ENCODE data around the gene MAN2B1.
"Not testable (repeated sequence)": the region's sequence is repeated elsewhere in the genome, so short reads cannot be mapped to it uniquely, and the experiment has no call there.

Gene MAN2B1

GRCh38 chr19:12657966-12658365 lies 8.6 kb downstream of the MAN2B1 start:
- DNase-seq (ENCODE audit: low spot score): no peak

GRCh38 chr19:12656899-12657571 lies 9.5 kb downstream of the MAN2B1 start:
- DNase-seq (ENCODE audit: low spot score): no peak

- no peak for DNase-seq (ENCODE audit: low spot score)
Measured at GRCh38 chr19:12655546-12655945, 11.0 kb downstream of the MAN2B1 start.

- no peak for DNase-seq (ENCODE audit: low spot score)
Measured at GRCh38 chr19:12652219-12652618, 14.3 kb downstream of the MAN2B1 start.

- no peak for DNase-seq (ENCODE audit: low spot score)
Measured at GRCh38 chr19:12649941-12650340, 16.6 kb downstream of the MAN2B1 start.

- DNase-seq (ENCODE audit: low spot score): no peak
Measured at GRCh38 chr19:12648088-12648487, 18.5 kb downstream of the MAN2B1 start.

- peak; percentile 68 for DNase-seq (ENCODE audit: low spot score)
Measured at GRCh38 chr19:12647490-12648071, 19.0 kb downstream of the MAN2B1 start.

- no peak for DNase-seq (ENCODE audit: low spot score)
Measured at GRCh38 chr19:12647047-12647446, 19.5 kb downstream of the MAN2B1 start.

- no peak for DNase-seq (ENCODE audit: low spot score)
Measured at GRCh38 chr19:12646551-12646950, 20.0 kb downstream of the MAN2B1 start.

GRCh38 chr19:12643716-12644115 lies 22.8 kb downstream of the MAN2B1 start:
- not testable (repeated sequence) for DNase-seq (ENCODE audit: low spot score)

GRCh38 chr19:12642506-12642905 lies 24.0 kb downstream of the MAN2B1 start:
- no peak for DNase-seq (ENCODE audit: low spot score)

DNA sequence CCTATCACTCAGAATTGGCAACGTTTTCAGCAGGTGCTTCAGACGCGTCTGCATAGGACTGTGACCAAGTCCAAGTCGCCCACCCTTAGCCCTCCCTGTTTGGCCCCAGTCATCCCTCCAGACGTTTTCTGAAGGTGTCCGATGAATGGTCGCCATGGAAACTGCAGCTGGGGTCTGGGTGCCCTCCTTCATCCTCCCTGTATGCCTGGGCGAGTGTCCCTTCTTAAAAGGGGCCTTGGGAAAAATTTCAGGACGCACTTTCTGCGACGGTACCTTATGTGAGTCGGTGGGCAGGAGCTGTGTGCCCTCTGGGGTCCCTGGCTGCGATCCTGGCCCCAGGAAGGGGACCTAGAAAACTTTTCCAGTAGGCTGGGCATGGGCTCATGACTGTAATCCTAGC lies 25.1 kb downstream of the MAN2B1 start:
- DNase-seq (ENCODE audit: low spot score): no peak

DNA sequence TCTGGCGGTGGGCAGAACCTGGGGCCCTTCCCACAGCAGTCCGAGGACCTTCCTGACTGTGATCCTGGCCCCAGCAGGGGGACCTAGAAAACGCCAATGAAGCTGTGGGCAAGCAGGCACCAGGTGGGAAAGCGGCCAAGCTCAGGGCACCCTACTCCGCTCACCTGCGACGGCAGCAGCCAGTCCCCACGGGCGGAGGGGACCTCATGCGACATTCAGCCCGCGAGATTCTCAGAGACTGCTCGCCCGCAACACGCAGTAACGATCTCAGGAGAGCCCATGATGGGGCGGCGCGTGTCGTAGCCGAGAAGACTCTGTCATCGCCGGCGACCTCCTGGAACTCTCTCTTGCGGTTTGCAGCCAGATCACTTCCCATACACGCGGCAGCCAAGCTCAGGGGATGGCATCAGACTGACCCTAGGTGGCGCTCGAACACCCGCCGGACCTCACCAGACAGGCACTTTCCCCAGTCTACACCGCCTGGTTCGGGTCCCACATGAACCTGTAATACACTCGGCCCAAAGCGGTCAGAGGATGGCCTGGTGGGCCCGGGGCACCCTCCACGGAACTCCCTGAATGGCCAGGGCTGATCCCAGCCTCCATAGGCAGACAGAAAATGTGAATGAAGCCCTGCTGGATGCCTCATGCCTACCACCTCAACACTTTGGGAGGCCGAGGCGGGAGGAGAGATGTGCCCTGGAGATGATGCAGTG lies 26.5 kb downstream of the MAN2B1 start:
- peak; percentile 93 for DNase-seq (ENCODE audit: low spot score)

DNA sequence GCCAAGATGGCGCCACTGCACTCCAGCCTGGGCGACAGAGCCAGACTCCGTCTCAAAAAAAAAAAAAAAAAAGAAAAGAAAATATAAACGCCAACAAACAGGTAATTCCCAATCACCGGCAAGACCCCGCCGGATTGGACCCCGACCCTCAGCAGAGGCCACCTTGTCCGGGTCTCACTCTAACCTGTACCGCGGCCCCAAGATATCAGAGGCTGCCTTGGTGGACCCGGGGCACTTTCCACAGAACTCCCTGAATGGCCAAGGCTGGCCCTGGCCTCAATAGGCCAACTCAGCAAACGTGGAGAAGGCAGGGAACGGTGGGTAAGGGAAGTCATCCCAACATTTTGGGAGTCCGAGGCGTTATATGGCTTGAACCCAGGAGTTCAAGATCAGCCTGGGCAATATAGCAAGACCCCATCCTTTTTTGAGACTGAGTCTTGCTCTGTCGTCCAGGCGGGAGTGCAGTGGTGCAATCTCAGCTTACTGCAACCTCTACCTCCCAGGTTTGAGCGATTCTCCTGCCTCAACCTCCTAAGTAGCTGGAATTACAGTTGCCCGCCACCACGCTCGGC lies 27.8 kb downstream of the MAN2B1 start:
- no peak for DNase-seq (ENCODE audit: low spot score)

DNA sequence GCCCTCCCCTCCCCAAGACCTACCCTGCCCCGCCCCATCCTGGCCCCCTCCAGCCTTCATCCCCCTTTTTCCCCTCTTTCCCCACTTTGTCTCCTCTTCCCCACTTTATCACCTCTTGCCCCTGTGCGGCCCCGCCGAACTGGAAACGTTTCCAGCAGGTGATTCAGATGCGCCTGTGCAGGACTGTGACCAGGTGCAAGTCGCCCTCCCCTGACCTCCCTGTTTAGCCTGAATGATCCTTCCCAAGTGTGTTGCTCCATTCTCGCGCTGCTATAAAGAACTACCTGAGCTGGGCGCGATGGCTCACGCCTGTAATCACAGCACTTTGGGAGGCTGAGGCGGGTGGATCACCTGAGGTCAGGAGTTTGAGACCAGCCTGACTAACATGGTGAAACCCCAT lies 29.9 kb downstream of the MAN2B1 start:
- DNase-seq (ENCODE audit: low spot score): no peak

DNA sequence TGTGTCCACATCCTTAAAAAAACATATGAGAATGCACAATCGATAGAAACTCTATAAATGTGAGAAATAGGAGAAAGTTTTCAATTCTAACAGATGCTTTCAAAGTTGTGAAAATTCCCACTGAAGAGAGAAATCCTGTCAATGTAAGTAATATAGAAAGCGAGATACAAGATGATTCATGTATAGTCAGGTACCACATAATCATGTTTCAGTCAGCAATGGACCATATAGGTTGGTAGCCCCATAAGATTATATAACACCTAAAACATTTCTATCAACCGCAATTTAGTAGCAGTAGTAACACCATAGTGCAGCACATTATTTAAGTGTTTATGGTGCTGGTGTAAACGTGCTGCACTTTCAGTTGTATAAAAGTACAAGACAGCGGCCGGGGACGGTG lies 37.3 kb downstream of the MAN2B1 start:
- DNase-seq (ENCODE audit: low spot score): no peak

DNA sequence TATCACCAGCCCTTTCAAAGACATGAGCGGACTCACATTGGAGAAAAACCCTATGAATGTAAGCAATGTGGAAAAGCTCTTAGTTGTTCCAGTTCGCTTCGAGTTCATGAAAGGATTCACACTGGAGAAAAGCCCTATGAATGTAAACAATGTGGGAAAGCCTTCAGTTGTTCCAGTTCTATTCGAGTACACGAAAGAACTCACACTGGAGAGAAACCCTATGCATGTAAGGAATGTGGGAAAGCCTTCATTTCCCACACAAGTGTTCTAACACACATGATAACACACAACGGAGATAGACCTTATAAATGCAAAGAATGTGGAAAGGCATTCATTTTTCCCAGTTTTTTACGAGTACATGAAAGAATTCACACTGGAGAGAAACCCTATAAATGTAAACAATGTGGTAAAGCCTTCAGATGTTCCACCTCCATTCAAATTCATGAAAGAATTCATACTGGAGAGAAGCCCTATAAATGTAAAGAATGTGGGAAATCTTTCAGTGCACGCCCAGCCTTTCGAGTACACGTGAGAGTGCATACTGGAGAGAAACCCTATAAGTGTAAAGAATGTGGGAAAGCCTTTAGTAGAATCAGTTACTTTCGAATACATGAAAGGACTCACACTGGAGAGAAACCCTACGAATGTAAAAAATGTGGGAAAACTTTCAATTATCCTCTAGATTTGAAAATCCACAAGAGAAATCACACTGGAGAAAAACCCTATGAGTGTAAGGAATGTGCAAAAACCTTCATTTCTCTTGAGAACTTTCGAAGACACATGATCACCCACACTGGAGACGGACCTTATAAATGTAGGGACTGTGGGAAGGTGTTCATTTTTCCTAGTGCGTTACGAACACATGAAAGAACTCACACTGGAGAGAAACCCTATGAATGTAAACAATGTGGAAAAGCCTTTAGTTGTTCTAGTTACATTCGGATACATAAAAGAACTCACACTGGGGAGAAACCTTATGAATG lies 38.2 kb downstream of the MAN2B1 start:
- DNase-seq (ENCODE audit: low spot score): no peak

DNA sequence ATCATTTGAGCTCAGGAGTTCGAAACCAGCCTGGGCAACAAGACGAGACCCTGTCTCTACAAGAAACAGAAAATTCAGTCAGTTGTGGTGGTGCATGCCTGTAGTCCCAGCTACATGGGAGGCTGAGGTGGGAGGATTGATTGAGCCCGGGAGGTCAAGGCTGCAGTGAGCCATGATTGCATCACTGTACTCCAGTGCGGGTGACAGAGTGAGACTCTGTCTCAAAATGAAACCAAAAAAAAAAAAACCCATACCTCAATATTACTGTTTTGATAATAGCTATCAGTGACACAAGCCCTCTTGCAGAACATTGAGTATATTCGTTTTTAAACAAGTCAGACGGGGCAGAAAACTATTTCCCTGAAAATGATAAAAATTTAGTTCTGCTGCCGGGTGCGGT lies 39.6 kb downstream of the MAN2B1 start:
- DNase-seq (ENCODE audit: low spot score): no peak

DNA sequence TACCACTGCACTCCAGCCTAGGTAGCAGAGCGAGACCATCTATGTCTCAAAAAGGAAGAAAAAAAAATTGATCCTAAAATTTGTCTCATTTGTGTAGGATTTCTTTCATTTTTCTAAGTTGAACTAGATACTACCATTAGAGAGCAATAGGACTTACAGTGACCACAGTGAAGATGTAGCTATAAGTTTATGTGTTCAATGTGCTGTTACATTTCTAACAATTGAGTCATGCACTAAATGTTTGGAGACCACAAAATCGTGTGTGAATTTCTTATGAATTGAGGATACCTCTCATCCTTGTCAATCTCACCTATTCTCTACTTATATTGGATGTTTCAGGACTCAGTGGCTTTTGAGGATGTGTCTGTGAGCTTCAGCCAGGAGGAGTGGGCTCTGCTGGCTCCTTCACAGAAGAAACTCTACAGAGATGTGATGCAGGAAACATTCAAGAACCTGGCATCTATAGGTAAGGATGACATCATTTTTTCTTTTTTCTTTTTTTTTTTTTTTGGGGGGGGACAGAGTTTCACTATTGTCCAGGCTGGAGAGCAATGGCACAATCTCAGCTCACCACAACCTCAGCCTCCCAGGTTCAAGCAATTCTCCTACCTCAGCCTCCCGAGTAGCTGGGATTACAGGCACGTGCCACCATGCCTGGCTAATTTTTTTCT lies 43.0 kb downstream of the MAN2B1 start:
- DNase-seq (ENCODE audit: low spot score): no peak

DNA sequence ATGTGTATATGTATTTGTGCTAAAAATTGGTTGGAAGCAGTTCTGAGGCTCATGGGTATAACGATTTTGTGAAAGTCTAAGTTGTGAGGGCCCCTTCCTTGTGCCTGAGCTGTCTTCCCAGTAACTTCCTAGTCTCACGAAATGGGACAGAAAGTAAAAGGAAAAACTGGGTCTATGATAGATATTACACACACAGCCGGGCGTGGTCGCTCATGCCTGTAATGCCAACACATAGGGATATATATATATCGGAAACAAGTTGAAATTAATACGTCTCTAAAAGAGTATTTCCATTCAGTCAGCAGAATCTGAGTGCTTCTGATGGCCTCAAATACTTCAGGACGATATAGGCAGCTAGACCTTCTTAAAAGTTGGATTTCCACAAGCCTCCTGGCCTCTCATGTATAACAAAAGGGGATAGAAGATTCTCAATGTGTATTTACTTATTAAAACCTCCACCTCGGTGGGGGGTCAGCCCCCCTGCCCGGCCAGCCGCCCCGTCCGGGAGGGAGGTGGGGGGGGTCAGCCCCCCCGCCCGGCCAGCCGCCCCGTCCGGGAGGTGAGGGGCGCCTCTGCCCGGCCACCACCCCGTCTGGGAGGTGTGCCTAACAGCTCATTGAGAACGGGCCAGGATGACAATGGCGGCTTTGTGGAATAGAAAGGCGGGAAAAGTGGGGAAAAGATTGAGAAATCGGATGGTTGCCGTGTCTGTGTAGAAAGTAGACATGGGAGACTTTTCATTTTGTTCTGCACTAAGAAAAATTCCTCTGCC lies 45.1 kb downstream of the MAN2B1 start:
- DNase-seq (ENCODE audit: low spot score): not testable (repeated sequence)

GRCh38 chr19:12617646-12618045 lies 48.9 kb downstream of the MAN2B1 start:
- DNase-seq (ENCODE audit: low spot score): no peak

All from AG08395 (cell line).